Measurements from ENCODE around the gene THTPA.

DNA sequence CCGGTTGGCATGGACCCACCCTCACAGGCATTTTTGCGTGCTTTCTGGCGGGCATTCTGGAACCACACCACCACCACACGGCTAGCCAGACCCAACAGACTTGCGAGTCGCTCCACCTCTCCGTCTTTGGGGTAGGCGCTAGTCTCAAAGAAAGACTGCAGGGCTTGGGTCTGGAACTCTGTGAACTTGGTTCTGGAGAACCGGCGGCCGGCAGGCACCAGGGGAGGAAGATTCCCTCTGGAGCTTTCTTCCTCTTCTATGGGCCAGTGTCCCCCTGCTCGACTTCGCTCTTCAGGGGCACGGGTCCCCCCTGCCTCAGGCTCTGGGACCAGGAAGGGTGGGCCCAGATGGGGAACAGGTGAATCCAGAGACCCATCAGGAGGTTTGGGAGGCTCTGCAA is 31.1 kb upstream of the THTPA start:
- TF ChIP-seq, protein P1, sequence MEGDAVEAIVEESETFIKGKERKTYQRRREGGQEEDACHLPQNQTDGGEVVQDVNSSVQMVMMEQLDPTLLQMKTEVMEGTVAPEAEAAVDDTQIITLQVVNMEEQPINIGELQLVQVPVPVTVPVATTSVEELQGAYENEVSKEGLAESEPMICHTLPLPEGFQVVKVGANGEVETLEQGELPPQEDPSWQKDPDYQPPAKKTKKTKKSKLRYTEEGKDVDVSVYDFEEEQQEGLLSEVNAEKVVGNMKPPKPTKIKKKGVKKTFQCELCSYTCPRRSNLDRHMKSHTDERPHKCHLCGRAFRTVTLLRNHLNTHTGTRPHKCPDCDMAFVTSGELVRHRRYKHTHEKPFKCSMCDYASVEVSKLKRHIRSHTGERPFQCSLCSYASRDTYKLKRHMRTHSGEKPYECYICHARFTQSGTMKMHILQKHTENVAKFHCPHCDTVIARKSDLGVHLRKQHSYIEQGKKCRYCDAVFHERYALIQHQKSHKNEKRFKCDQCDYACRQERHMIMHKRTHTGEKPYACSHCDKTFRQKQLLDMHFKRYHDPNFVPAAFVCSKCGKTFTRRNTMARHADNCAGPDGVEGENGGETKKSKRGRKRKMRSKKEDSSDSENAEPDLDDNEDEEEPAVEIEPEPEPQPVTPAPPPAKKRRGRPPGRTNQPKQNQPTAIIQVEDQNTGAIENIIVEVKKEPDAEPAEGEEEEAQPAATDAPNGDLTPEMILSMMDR (IDR thresholded peaks at IDR 0.05): no peak
- TF ChIP-seq POLR2A (IDR thresholded peaks at IDR 0.05): no peak

All from uterus (tissue), 2 donors.